Measurements from ENCODE around the gene PANX1. TPM values are rescaled to one million over a fixed set of nuclear protein-coding genes. Genes with fewer than 3 reads are reported as not detected.

PANX1 gene, protein sequence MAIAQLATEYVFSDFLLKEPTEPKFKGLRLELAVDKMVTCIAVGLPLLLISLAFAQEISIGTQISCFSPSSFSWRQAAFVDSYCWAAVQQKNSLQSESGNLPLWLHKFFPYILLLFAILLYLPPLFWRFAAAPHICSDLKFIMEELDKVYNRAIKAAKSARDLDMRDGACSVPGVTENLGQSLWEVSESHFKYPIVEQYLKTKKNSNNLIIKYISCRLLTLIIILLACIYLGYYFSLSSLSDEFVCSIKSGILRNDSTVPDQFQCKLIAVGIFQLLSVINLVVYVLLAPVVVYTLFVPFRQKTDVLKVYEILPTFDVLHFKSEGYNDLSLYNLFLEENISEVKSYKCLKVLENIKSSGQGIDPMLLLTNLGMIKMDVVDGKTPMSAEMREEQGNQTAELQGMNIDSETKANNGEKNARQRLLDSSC
- polyA plus RNA-seq (2013, experiment 1 of 2) = 27.5 TPM
- polyA plus RNA-seq (2013, experiment 2 of 2) = 27.8 TPM

DNA sequence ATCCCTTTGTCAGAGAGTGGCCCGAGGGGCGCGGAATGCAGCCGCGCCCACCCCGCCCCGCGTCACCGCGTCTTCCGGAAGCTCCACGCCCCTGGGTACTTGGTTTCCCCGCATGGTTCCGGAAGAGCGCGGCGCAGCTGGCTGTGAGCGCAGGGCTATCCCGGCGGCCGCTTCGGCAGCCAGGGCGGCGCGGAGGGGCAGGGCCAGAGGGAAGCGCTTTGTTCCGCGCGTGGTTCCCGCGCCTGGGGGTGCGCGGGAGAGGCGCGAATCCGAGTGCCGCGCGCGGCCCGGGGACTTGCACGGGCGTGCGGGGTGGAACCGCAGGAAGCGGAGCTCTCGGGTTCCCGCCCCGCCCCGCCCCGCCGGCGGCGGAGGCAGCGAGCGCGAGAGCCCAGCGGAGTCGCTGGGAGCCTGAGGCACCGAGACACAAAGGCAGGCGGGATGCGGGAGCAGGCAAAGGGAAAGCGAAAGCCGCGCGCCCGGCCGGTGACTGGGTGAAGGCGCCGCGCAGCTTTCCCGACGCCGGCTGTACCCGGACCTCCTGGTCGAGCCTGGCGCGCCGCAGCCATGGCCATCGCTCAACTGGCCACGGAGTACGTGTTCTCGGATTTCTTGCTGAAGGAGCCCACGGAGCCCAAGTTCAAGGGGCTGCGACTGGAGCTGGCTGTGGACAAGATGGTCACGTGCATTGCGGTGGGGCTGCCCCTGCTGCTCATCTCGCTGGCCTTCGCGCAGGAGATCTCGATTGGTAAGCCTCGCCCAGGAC lies at the start of gene PANX1:
TSS of gene PANX1 (plus strand) at position 96 of the 766 bp plus-strand sequence. CDS start at position 568, 472 bp downstream.
- H3K27me3 ChIP-seq (ENCODE audit: insufficient read depth, low read length) = no peaks in the 10 kb centered on the region
- peak within 1 kb of the TSS; percentile 95 for H3K4me3 ChIP-seq (ENCODE audit: low read length)
- no peaks in the 10 kb centered on the region for H3K9me3 ChIP-seq (ENCODE audit: insufficient read depth, low read depth, low read length)
- peaks cover 50% of the 10 kb centered on the region for H3K4me1 ChIP-seq (ENCODE audit: insufficient read depth, low read length)
- peak within 1 kb of the TSS; percentile 89 for H3K27ac ChIP-seq (ENCODE audit: low read depth, low read length)
- under 1% methylated on average over 92 of the region's 92 CpGs for WGBS
- no peaks in the 10 kb centered on the region for H3K36me3 ChIP-seq (ENCODE audit: insufficient read depth, low read length)
- peak within 1 kb of the TSS; percentile 97 for H3K9ac ChIP-seq (ENCODE audit: low read depth, low read length)

DNA sequence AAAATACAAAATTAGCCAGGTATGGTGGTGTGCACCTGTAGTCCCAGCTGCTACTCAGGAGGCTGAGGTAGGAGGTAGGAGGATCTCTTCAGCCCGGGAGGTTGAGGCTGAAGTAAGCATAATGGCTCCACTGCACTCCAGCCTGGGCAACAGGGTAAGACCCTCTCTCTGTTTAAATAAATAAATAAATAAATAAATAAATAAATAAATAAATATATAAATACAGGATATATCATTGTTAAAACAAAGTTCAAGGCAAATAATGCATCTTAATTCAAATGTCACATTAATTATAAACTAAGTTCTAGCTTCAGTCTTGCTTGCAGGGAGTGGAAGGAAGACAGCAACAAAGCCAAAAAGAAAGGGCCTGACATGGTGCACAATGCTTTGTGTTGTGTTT lies 44.5 kb upstream of the PANX1 start:
- H3K4me1 ChIP-seq (ENCODE audit: insufficient read depth, low read length) = no peaks in the 10 kb centered on the region
- H3K27me3 ChIP-seq (ENCODE audit: insufficient read depth, low read length) = no peaks in the 10 kb centered on the region
- 92% methylated on average over 1 of the region's 1 CpG for WGBS
- H3K36me3 ChIP-seq (ENCODE audit: insufficient read depth, low read length) = no peaks in the 10 kb centered on the region
- no peaks in the 10 kb centered on the region for H3K9me3 ChIP-seq (ENCODE audit: insufficient read depth, low read depth, low read length)
- no peak overlapping the region for H3K27ac ChIP-seq (ENCODE audit: low read depth, low read length)
- no peak overlapping the region for H3K9ac ChIP-seq (ENCODE audit: low read depth, low read length)
- no peak overlapping the region for H3K4me3 ChIP-seq (ENCODE audit: low read length)

DNA sequence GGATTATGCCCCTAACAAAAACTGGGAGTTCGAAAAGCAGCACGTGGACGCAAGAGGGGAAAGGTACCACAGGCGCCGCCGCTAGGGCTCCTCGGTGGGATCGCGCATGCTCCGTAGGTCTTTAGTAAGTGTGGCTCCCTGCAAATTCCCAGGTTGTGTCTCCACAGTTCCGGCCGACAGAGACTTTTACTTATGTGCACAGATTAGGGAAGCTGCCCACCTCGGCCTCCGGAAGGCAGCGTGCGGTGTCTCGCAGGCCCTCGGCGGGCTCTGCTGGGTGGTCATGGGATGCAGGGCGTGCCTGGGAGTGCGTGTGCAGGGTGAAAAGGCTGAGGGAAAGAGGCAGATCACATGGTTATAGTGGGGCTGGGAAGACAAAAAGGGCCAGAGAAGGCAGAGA lies 39.7 kb upstream of the PANX1 start:
- no peak overlapping the region for H3K9ac ChIP-seq (ENCODE audit: low read depth, low read length)
- H3K4me3 ChIP-seq (ENCODE audit: low read length) = no peak overlapping the region
- 96% methylated on average over 21 of the region's 21 CpGs for WGBS
- H3K9me3 ChIP-seq (ENCODE audit: insufficient read depth, low read depth, low read length) = no peaks in the 10 kb centered on the region
- H3K4me1 ChIP-seq (ENCODE audit: insufficient read depth, low read length) = no peaks in the 10 kb centered on the region
- no peaks in the 10 kb centered on the region for H3K36me3 ChIP-seq (ENCODE audit: insufficient read depth, low read length)
- H3K27me3 ChIP-seq (ENCODE audit: insufficient read depth, low read length) = no peaks in the 10 kb centered on the region
- H3K27ac ChIP-seq (ENCODE audit: low read depth, low read length) = no peak overlapping the region

DNA sequence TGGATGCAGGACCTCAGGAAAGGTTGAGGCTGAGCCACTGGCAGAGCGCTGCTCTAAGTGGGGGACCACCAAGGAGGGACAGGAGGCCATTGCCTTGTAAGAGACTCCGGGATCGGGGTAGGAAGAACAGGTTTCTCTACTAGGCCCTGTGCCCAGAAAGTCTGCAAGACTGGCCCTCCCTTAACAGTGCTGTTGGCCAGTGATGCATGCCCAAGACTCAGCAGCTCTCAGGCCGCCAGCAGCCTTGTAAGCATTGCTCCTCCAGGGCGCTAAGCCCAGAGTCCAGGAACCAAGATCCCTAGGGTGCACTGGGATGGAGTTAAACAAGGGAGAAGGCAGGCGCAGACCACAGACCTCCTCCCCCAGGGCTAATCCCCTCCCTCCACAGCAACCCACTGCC lies 39.3 kb upstream of the PANX1 start:
- Histone ChIP-seq H3K4me3 (ENCODE audit: low read length) (no peak overlapping the region), H3K4me1 (ENCODE audit: insufficient read depth, low read length) (no peaks in the 10 kb centered on the region), H3K36me3 (ENCODE audit: insufficient read depth, low read length) (no peaks in the 10 kb centered on the region), H3K9me3 (ENCODE audit: insufficient read depth, low read depth, low read length) (no peaks in the 10 kb centered on the region), H3K27me3 (ENCODE audit: insufficient read depth, low read length) (no peaks in the 10 kb centered on the region), H3K9ac (ENCODE audit: low read depth, low read length) (no peak overlapping the region), H3K27ac (ENCODE audit: low read depth, low read length) (no peak overlapping the region)
- 93% methylated on average over 5 of the region's 6 CpGs for WGBS

DNA sequence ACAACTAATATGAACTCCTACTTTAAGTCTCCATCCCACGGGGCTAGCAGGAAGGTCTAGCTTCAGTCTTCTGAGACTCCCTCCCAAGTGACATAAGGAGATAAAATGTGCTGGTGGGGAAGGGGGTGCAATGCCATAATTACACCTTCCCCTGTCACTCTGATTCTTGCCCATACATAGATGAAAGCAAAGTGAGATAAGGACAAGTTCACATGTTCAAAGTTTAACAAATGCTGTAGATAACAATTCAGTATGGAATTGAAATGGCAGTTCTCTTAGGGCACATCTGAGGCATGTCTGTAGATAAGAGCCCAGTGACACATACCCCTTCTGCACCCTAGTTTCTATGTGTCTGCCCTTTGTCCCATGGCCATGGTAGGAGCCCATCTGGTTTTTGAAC lies 38.2 kb upstream of the PANX1 start:
- no CpG with 5 or more reads among the region's 1 CpG for WGBS

DNA sequence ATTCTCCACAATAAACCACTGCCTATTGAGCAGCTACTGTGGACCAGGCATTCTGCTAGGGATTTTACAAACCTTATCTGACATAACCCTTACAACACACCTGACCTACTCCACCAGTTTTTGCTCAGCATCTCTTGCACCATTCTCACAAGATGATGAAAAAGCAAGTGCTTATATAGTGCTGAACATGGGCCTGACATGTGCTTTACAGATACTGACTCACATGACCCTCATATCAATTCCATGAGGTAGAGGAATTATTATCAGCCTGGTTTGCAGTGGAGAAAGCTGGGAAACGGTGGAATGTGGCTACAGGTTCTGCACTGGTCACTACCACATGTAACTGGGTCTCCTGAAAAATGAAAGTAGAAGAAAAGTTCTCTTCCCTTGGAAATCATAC lies 37.5 kb upstream of the PANX1 start:
- Histone ChIP-seq H3K4me3 (ENCODE audit: low read length) (no peak overlapping the region), H3K27ac (ENCODE audit: low read depth, low read length) (no peak overlapping the region), H3K4me1 (ENCODE audit: insufficient read depth, low read length) (no peaks in the 10 kb centered on the region), H3K36me3 (ENCODE audit: insufficient read depth, low read length) (no peaks in the 10 kb centered on the region), H3K27me3 (ENCODE audit: insufficient read depth, low read length) (no peaks in the 10 kb centered on the region), H3K9me3 (ENCODE audit: insufficient read depth, low read depth, low read length) (no peaks in the 10 kb centered on the region), H3K9ac (ENCODE audit: low read depth, low read length) (no peak overlapping the region)
- 88% methylated on average over 1 of the region's 1 CpG for WGBS

More for the DNA sequence above, 38.2 kb upstream of the PANX1 start:
- Histone ChIP-seq H3K27ac (ENCODE audit: low read depth, low read length) (no peak overlapping the region), H3K36me3 (ENCODE audit: insufficient read depth, low read length) (no peaks in the 10 kb centered on the region), H3K4me3 (ENCODE audit: low read length) (no peak overlapping the region), H3K27me3 (ENCODE audit: insufficient read depth, low read length) (no peaks in the 10 kb centered on the region), H3K9ac (ENCODE audit: low read depth, low read length) (no peak overlapping the region), H3K4me1 (ENCODE audit: insufficient read depth, low read length) (no peaks in the 10 kb centered on the region), H3K9me3 (ENCODE audit: insufficient read depth, low read depth, low read length) (no peaks in the 10 kb centered on the region)

DNA sequence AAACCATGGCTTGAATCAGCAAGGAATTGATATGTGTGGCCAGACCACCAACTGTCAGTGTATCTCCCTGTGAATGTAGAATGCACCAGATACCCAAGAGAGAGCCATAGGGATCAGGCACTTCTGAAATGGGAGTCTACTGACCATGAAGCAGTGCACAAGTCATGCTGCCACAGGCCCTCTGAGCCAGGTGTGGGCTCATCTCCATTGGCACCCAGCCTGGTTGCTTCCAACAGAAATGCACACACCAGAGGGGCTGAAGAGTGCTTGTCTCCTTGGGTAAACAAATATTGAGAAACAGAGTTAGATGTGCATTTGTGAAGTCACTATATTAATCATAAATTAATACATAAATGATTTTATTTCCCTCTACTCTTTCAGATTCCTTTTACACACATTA lies 28.4 kb upstream of the PANX1 start:
- Histone ChIP-seq H3K9me3 (ENCODE audit: insufficient read depth, low read depth, low read length) (peaks cover 12% of the 10 kb centered on the region; the same call in 1 of the 2 replicates), H3K27me3 (ENCODE audit: insufficient read depth, low read length) (no peaks in the 10 kb centered on the region), H3K4me1 (ENCODE audit: insufficient read depth, low read length) (no peaks in the 10 kb centered on the region), H3K4me3 (ENCODE audit: low read length) (no peak overlapping the region), H3K9ac (ENCODE audit: low read depth, low read length) (no peak overlapping the region), H3K27ac (ENCODE audit: low read depth, low read length) (no peak overlapping the region), H3K36me3 (ENCODE audit: insufficient read depth, low read length) (0 out of 2 replicates have a peak, but pooled peaks cover 5% of the 10 kb centered on the region)

DNA sequence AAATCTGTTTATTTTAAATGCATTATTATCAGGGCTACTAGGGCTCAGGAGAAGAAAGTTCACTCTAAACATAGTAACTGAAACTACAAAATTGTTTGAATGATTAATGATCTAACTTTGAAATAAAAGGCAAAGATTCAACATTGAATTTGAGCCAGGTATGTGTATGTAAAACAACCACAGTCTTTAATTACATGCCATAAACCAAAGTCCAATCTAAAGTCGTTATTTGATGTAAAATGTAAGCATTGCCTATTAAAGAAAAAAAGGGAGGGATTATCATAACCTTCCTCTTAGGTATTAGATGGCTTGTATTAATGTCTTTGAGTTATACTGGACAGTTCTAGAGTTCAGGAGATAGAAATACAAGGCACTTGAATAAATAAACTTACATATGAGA lies 25.2 kb upstream of the PANX1 start:
- H3K4me1 ChIP-seq (ENCODE audit: insufficient read depth, low read length) = 0 out of 2 replicates have a peak, but pooled peaks cover 6% of the 10 kb centered on the region
- H3K9me3 ChIP-seq (ENCODE audit: insufficient read depth, low read depth, low read length) = peaks cover 13% of the 10 kb centered on the region; the same call in 1 of the 2 replicates
- H3K9ac ChIP-seq (ENCODE audit: low read depth, low read length) = no peak overlapping the region
- H3K27ac ChIP-seq (ENCODE audit: low read depth, low read length) = no peak overlapping the region
- H3K4me3 ChIP-seq (ENCODE audit: low read length) = no peak overlapping the region
- H3K27me3 ChIP-seq (ENCODE audit: insufficient read depth, low read length) = no peaks in the 10 kb centered on the region
- WGBS = 100% methylated on average over 1 of the region's 1 CpG
- 0 out of 2 replicates have a peak, but pooled peaks cover 5% of the 10 kb centered on the region for H3K36me3 ChIP-seq (ENCODE audit: insufficient read depth, low read length)

DNA sequence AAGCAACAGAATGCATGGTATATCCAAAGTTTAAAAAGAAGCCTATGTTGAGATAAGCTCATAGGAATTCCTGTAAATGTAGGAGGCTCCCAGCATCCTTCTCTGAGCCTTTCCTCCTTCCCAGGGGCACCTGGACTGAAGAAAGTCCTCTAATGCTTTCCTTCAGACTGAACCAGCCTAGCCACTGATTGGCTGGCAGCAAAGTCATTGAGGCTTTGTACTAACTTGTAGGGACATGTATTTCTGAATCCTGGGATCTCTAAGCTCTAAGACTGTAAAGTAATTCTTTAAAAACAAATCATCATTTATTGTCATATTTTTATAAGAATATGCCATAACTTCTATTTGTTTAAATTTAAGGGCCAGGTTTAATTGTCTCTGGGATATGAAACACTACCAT lies 23.9 kb upstream of the PANX1 start:
- Histone ChIP-seq H3K9ac (ENCODE audit: low read depth, low read length) (no peak overlapping the region), H3K4me1 (ENCODE audit: insufficient read depth, low read length) (0 out of 2 replicates have a peak, but pooled peaks cover 6% of the 10 kb centered on the region), H3K27me3 (ENCODE audit: insufficient read depth, low read length) (no peaks in the 10 kb centered on the region)

DNA sequence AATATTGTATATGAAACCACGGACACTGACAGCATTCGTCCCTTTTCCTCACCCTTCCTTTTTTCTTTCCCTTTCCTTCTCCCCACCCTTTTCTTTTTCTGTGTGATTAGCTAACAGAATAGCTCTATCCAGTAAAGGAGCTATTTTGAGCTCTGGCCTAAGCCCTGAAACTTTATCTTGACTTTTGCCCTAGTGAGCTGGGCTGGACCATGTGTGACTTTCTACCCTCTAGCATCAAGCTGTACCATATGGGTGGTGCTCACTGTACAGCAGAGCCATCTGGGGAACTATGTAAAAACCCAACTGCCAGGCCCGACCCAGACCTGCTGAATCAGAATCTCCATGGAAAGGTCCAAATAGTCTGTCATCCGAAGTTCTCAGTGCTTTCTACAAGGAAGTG lies 21.9 kb upstream of the PANX1 start:
- Histone ChIP-seq H3K9ac (ENCODE audit: low read depth, low read length) (no peak overlapping the region), H3K4me1 (ENCODE audit: insufficient read depth, low read length) (0 out of 2 replicates have a peak, but pooled peaks cover 6% of the 10 kb centered on the region), H3K4me3 (ENCODE audit: low read length) (no peak overlapping the region), H3K27ac (ENCODE audit: low read depth, low read length) (no peak overlapping the region), H3K36me3 (ENCODE audit: insufficient read depth, low read length) (no peaks in the 10 kb centered on the region), H3K9me3 (ENCODE audit: insufficient read depth, low read depth, low read length) (peaks cover 5% of the 10 kb centered on the region; the same call in 1 of the 2 replicates), H3K27me3 (ENCODE audit: insufficient read depth, low read length) (no peaks in the 10 kb centered on the region)
- WGBS = 98% methylated on average over 4 of the region's 4 CpGs

More for the DNA sequence above, 23.9 kb upstream of the PANX1 start:
- Histone ChIP-seq H3K27ac (ENCODE audit: low read depth, low read length) (no peak overlapping the region), H3K36me3 (ENCODE audit: insufficient read depth, low read length) (0 out of 2 replicates have a peak, but pooled peaks cover 5% of the 10 kb centered on the region), H3K4me3 (ENCODE audit: low read length) (no peak overlapping the region), H3K9me3 (ENCODE audit: insufficient read depth, low read depth, low read length) (peaks cover 14% of the 10 kb centered on the region; the same call in 1 of the 2 replicates)

DNA sequence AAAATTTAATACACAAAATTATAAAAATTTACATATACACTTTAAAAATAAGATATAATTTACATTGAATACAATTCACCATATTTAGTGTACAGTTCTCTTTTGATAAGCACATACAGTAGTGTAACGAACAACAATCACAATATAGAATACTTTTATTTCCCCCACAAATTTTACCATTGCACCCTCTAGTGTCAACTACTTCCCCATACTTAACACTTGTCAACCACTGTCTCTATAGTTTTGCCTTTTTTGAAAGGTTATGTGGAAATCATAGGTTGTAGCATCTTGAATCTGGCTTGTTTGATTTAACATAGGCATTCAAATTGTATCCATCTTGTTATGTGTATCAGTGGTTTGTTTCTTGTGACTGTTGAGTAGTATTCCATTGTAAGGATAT lies 21.3 kb upstream of the PANX1 start:
- no peak overlapping the region for H3K4me3 ChIP-seq (ENCODE audit: low read length)
- 100% methylated on average over 1 of the region's 1 CpG for WGBS
- H3K36me3 ChIP-seq (ENCODE audit: insufficient read depth, low read length) = no peaks in the 10 kb centered on the region
- no peak overlapping the region for H3K27ac ChIP-seq (ENCODE audit: low read depth, low read length)
- H3K9ac ChIP-seq (ENCODE audit: low read depth, low read length) = no peak overlapping the region
- H3K4me1 ChIP-seq (ENCODE audit: insufficient read depth, low read length) = peaks cover 7% of the 10 kb centered on the region; the same call in 1 of the 2 replicates
- H3K9me3 ChIP-seq (ENCODE audit: insufficient read depth, low read depth, low read length) = peaks cover 5% of the 10 kb centered on the region; the same call in 1 of the 2 replicates
- H3K27me3 ChIP-seq (ENCODE audit: insufficient read depth, low read length) = no peaks in the 10 kb centered on the region

Data from HUES64 (cell line).